HEK293 (cell line): Measurements from ENCODE around the gene ATP8A2.

ENCODE experiments used
- CTCF ChIA-PET: fragments of 350-600 bp; formaldehyde crosslinking; extraction: SDS; loops from one replicate; lab custom pipeline; 2021; ENCODE audit warnings: antibody characterized with exemption; lab: Yijun Ruan, JAX
- POLR2A ChIA-PET: fragments of 300-600 bp; formaldehyde crosslinking; extraction: SDS; loops from one replicate; lab custom pipeline; 2020; ENCODE audit warnings: antibody characterized with exemption, inconsistent platforms; lab: Yijun Ruan, JAX
- H3K27ac ChIP-seq: fragments of 200-500 bp; sonication (Bioruptor generic); 2 replicates; pipeline ENCODE4 v1.5.1; 2014; ENCODE audit warnings: low read depth, low read length, control low read depth, inconsistent platforms; ENCODE audit errors: extremely low read depth
- H3K36me3 ChIP-seq, 2 experiments: fragments of 200-500 bp in 1 of 2; sonication (Bioruptor generic) in 1 of 2; 1 replicate in 1 of 2; 2 replicates in 1 of 2; pipeline ENCODE4 v1.5.1; 2014 to 2017; ENCODE audit warnings: inconsistent platforms in 2 of 2, low read length in 2 of 2; ENCODE audit not compliant: control insufficient read depth in 2 of 2, insufficient read depth in 1 of 2
- H3K4me1 ChIP-seq: fragments of 200-500 bp; sonication (Bioruptor generic); 2 replicates; pipeline ENCODE4 v1.5.1; 2014; ENCODE audit warnings: mild to moderate bottlenecking, low read length, inconsistent platforms; ENCODE audit not compliant: control insufficient read depth, insufficient read depth
- H3K4me3 ChIP-seq: 2 replicates; pipeline ENCODE4 v1.5.1; 2011; ENCODE audit warnings: low read depth, mild to moderate bottlenecking, control low read depth, low read length, moderate library complexity
- H3K9me3 ChIP-seq: fragments of 200-500 bp; sonication (Bioruptor generic); 2 replicates; pipeline ENCODE4 v1.5.1; 2014; ENCODE audit warnings: low read depth, low read length, inconsistent platforms; ENCODE audit not compliant: control insufficient read depth, insufficient read depth
- BCL11A ChIP-seq: fragments of 450-650 bp; formaldehyde crosslinking; IDR thresholded peaks from 2 replicates; pipeline ENCODE4 v1.5.1; 2016; ENCODE audit warnings: low read depth, missing biosample characterization, missing genetic modification characterization
- KLF9 ChIP-seq: fragments of 450-650 bp; formaldehyde crosslinking; IDR thresholded peaks from 2 replicates; pipeline ENCODE4 v1.5.1; 2016; ENCODE audit warnings: missing biosample characterization, missing genetic modification characterization, low read depth
- OVOL3 ChIP-seq: fragments of 450-650 bp; formaldehyde crosslinking; IDR thresholded peaks from 2 replicates; pipeline ENCODE4 v1.5.1; 2016; ENCODE audit warnings: missing biosample characterization, missing genetic modification characterization
- PRDM1 ChIP-seq: fragments of 450-650 bp; formaldehyde crosslinking; IDR thresholded peaks from 2 replicates; pipeline ENCODE4; 2016; ENCODE audit warnings: missing biosample characterization, missing genetic modification characterization
- SCRT1 ChIP-seq: fragments of 450-650 bp; formaldehyde crosslinking; IDR thresholded peaks from 2 replicates; pipeline ENCODE4 v1.5.1; 2016; ENCODE audit warnings: missing biosample characterization, missing genetic modification characterization, borderline replicate concordance
- SP2 ChIP-seq: fragments of 450-650 bp; formaldehyde crosslinking; IDR thresholded peaks from 2 replicates; pipeline ENCODE4 v1.5.1; 2016; ENCODE audit warnings: missing biosample characterization, missing genetic modification characterization
- ZBTB1 ChIP-seq: fragments of 450-650 bp; formaldehyde crosslinking; IDR thresholded peaks from 2 replicates; pipeline ENCODE4 v1.5.1; 2016; ENCODE audit warnings: missing biosample characterization, missing genetic modification characterization
- ZBTB8A ChIP-seq: fragments of 450-650 bp; formaldehyde crosslinking; IDR thresholded peaks from 2 replicates; pipeline ENCODE4 v1.5.1; 2016; ENCODE audit warnings: missing biosample characterization, missing genetic modification characterization
- ZFHX2 ChIP-seq: fragments of 450-650 bp; formaldehyde crosslinking; conservative IDR thresholded peaks from 2 replicates; pipeline ENCODE4 v1.5.1; 2016; ENCODE audit warnings: missing biosample characterization, missing genetic modification characterization
- ZFP3 ChIP-seq: fragments of 450-650 bp; formaldehyde crosslinking; IDR thresholded peaks from 2 replicates; pipeline ENCODE4 v1.5.1; 2016; ENCODE audit warnings: low read depth, missing biosample characterization, missing genetic modification characterization
- ZNF169 ChIP-seq: fragments of 450-650 bp; formaldehyde crosslinking; IDR thresholded peaks from 2 replicates; pipeline ENCODE4 v1.5.1; 2016; ENCODE audit warnings: missing biosample characterization, missing genetic modification characterization
- ZNF2 ChIP-seq: fragments of 450-650 bp; formaldehyde crosslinking; IDR thresholded peaks from 2 replicates; pipeline ENCODE4 v1.5.1; 2016; ENCODE audit warnings: missing biosample characterization, missing genetic modification characterization
- ZNF211 ChIP-seq: fragments of 450-650 bp; formaldehyde crosslinking; IDR thresholded peaks from 2 replicates; pipeline ENCODE4 v1.5.1; 2016; ENCODE audit warnings: low read depth, missing biosample characterization, missing genetic modification characterization
- ZNF223 ChIP-seq: fragments of 450-650 bp; formaldehyde crosslinking; IDR thresholded peaks from 2 replicates; pipeline ENCODE4 v1.5.1; 2016; ENCODE audit warnings: missing biosample characterization, missing genetic modification characterization
- ZNF24 ChIP-seq: fragments of 450-650 bp; formaldehyde crosslinking; IDR thresholded peaks from 2 replicates; pipeline ENCODE4 v1.5.1; 2016; ENCODE audit warnings: missing biosample characterization, missing genetic modification characterization
- ZNF366 ChIP-seq: fragments of 450-650 bp; formaldehyde crosslinking; conservative IDR thresholded peaks from 2 replicates; pipeline ENCODE4 v1.5.1; 2016; ENCODE audit warnings: missing biosample characterization, missing genetic modification characterization
- ZNF394 ChIP-seq: fragments of 450-650 bp; formaldehyde crosslinking; IDR thresholded peaks from 2 replicates; pipeline ENCODE4 v1.5.1; 2016; ENCODE audit warnings: missing biosample characterization, missing genetic modification characterization, mild to moderate bottlenecking, moderate library complexity, borderline replicate concordance
- ZNF433 ChIP-seq: fragments of 450-650 bp; formaldehyde crosslinking; IDR thresholded peaks from 2 replicates; pipeline ENCODE4 v1.5.1; 2016; ENCODE audit warnings: missing biosample characterization, missing genetic modification characterization, low read depth
- ZNF521 ChIP-seq: fragments of 450-650 bp; formaldehyde crosslinking; IDR thresholded peaks from 2 replicates; pipeline ENCODE4 v1.5.1; 2017; ENCODE audit warnings: missing biosample characterization, mild to moderate bottlenecking, missing genetic modification characterization
- ZNF529 ChIP-seq: fragments of 450-650 bp; formaldehyde crosslinking; IDR thresholded peaks from 2 replicates; pipeline ENCODE4 v1.5.1; 2017; ENCODE audit warnings: missing genetic modification characterization, missing biosample characterization; ENCODE audit not compliant: insufficient replicate concordance
- ZNF530 ChIP-seq: fragments of 450-650 bp; formaldehyde crosslinking; IDR thresholded peaks from 2 replicates; pipeline ENCODE4 v1.5.1; 2016; ENCODE audit warnings: low read depth, missing biosample characterization, missing genetic modification characterization
- ZNF555 ChIP-seq: fragments of 450-650 bp; formaldehyde crosslinking; conservative IDR thresholded peaks from 2 replicates; pipeline ENCODE4 v1.5.1; 2017; ENCODE audit warnings: missing biosample characterization, mild to moderate bottlenecking, missing genetic modification characterization, inconsistent platforms
- ZNF626 ChIP-seq: fragments of 450-650 bp; sonication (Bioruptor Pico); formaldehyde crosslinking; IDR thresholded peaks from 2 replicates; pipeline ENCODE4 v1.5.1; 2018; ENCODE audit warnings: missing biosample characterization, missing genetic modification characterization, inconsistent platforms
- ZNF670 ChIP-seq: fragments of 450-650 bp; formaldehyde crosslinking; IDR thresholded peaks from 2 replicates; pipeline ENCODE4 v1.5.1; 2016; ENCODE audit warnings: missing biosample characterization, missing genetic modification characterization, low read depth
- ZNF747 ChIP-seq: fragments of 450-650 bp; formaldehyde crosslinking; IDR thresholded peaks from 2 replicates; pipeline ENCODE4 v1.5.1; 2016; ENCODE audit warnings: missing biosample characterization, missing genetic modification characterization
- ZNF768 ChIP-seq: fragments of 450-650 bp; formaldehyde crosslinking; IDR thresholded peaks from 2 replicates; pipeline ENCODE4 v1.5.1; 2018; ENCODE audit warnings: missing biosample characterization, mild to moderate bottlenecking, missing genetic modification characterization
- ZNF785 ChIP-seq: fragments of 450-650 bp; formaldehyde crosslinking; IDR thresholded peaks from 2 replicates; pipeline ENCODE4 v1.5.1; 2016; ENCODE audit warnings: missing biosample characterization, missing genetic modification characterization
- ZNF830 ChIP-seq: fragments of 450-650 bp; IDR thresholded peaks from 2 replicates; pipeline ENCODE4 v1.5.0; 2018; ENCODE audit warnings: missing biosample characterization, missing genetic modification characterization, low read depth, mild to moderate bottlenecking, moderate library complexity
- ZSCAN23 ChIP-seq: fragments of 450-650 bp; formaldehyde crosslinking; IDR thresholded peaks from 2 replicates; pipeline ENCODE4 v1.5.1; 2016; ENCODE audit warnings: missing biosample characterization, missing genetic modification characterization
- TF ChIP-seq, protein P1 (sequence below): fragments of 450-650 bp; formaldehyde crosslinking; IDR thresholded peaks from 2 replicates; pipeline ENCODE4 v1.5.1; 2016; ENCODE audit warnings: missing biosample characterization, missing genetic modification characterization
- TF ChIP-seq, protein P2 (sequence below): fragments of 450-650 bp; formaldehyde crosslinking; IDR thresholded peaks from 2 replicates; pipeline ENCODE4 v1.5.1; 2017; ENCODE audit warnings: missing biosample characterization, missing genetic modification characterization
- TF ChIP-seq, protein P3 (sequence below): fragments of 450-650 bp; IDR thresholded peaks from 2 replicates; pipeline ENCODE4 v1.5.1; 2018; ENCODE audit warnings: missing biosample characterization, missing genetic modification characterization
- TF ChIP-seq, protein P4 (sequence below): fragments of 450-650 bp; formaldehyde crosslinking; IDR thresholded peaks from 2 replicates; pipeline ENCODE4 v1.5.1; 2016; ENCODE audit warnings: missing biosample characterization, missing genetic modification characterization

The ATP8A2 gene

DNA sequence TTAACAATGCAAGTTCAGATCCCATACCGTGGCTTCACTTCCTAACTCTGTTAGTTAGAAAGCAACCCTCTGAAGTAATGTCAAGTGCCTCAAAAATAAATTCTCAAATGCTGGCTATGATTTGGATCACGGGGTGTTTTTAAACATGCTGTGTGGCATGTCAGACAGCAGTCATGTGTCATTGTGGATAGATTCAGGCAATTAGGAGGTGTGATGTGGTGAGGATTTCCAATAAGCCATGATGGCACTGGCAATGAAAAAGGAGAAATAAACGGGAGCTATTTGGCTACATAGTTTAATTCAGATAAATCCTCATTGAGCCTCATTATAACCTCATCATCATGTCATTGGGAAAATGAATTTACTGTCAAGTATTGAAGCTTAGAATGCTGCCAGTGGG, 130.3 kb downstream of the ATP8A2 start:
- ChIA-PET POLR2A (no interaction called here), CTCF (no interaction called here)
- H3K27ac ChIP-seq: no peak overlapping the region
- H3K4me3 ChIP-seq: no peak overlapping the region
- no peaks in the 10 kb centered on the region for H3K4me1 ChIP-seq
- no peaks in the 10 kb centered on the region for H3K36me3 ChIP-seq
- no peaks in the 10 kb centered on the region for H3K9me3 ChIP-seq
- TF ChIP-seq PRDM1: no peak
- no peak for TF ChIP-seq ZNF785 (tag by site-specific recombination)
- TF ChIP-seq, protein P1, sequence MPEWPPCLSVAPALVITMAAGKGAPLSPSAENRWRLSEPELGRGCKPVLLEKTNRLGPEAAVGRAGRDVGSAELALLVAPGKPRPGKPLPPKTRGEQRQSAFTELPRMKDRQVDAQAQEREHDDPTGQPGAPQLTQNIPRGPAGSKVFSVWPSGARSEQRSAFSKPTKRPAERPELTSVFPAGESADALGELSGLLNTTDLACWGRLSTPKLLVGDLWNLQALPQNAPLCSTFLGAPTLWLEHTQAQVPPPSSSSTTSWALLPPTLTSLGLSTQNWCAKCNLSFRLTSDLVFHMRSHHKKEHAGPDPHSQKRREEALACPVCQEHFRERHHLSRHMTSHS (tag by site-specific recombination): no peak
- TF ChIP-seq, protein P2, sequence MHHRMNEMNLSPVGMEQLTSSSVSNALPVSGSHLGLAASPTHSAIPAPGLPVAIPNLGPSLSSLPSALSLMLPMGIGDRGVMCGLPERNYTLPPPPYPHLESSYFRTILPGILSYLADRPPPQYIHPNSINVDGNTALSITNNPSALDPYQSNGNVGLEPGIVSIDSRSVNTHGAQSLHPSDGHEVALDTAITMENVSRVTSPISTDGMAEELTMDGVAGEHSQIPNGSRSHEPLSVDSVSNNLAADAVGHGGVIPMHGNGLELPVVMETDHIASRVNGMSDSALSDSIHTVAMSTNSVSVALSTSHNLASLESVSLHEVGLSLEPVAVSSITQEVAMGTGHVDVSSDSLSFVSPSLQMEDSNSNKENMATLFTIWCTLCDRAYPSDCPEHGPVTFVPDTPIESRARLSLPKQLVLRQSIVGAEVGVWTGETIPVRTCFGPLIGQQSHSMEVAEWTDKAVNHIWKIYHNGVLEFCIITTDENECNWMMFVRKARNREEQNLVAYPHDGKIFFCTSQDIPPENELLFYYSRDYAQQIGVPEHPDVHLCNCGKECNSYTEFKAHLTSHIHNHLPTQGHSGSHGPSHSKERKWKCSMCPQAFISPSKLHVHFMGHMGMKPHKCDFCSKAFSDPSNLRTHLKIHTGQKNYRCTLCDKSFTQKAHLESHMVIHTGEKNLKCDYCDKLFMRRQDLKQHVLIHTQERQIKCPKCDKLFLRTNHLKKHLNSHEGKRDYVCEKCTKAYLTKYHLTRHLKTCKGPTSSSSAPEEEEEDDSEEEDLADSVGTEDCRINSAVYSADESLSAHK (tag by site-specific recombination): no peak
- no peak for TF ChIP-seq ZNF830 (tag by site-specific recombination)
- no peak for TF ChIP-seq ZNF530 (tag by site-specific recombination)
- TF ChIP-seq ZNF555 (tag by site-specific recombination): no peak
- TF ChIP-seq SCRT1 (tag by site-specific recombination): no peak
- no peak for TF ChIP-seq ZFP3 (tag by site-specific recombination)
- TF ChIP-seq ZBTB8A (tag by site-specific recombination): no peak
- TF ChIP-seq ZNF521 (tag by site-specific recombination): no peak
- no peak for TF ChIP-seq ZNF394 (tag by site-specific recombination)
- no peak for TF ChIP-seq ZNF768 (tag by site-specific recombination)
- TF ChIP-seq, protein P3, sequence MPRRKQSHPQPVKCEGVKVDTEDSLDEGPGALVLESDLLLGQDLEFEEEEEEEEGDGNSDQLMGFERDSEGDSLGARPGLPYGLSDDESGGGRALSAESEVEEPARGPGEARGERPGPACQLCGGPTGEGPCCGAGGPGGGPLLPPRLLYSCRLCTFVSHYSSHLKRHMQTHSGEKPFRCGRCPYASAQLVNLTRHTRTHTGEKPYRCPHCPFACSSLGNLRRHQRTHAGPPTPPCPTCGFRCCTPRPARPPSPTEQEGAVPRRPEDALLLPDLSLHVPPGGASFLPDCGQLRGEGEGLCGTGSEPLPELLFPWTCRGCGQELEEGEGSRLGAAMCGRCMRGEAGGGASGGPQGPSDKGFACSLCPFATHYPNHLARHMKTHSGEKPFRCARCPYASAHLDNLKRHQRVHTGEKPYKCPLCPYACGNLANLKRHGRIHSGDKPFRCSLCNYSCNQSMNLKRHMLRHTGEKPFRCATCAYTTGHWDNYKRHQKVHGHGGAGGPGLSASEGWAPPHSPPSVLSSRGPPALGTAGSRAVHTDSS (tag by site-specific recombination): no peak
- TF ChIP-seq, protein P4, sequence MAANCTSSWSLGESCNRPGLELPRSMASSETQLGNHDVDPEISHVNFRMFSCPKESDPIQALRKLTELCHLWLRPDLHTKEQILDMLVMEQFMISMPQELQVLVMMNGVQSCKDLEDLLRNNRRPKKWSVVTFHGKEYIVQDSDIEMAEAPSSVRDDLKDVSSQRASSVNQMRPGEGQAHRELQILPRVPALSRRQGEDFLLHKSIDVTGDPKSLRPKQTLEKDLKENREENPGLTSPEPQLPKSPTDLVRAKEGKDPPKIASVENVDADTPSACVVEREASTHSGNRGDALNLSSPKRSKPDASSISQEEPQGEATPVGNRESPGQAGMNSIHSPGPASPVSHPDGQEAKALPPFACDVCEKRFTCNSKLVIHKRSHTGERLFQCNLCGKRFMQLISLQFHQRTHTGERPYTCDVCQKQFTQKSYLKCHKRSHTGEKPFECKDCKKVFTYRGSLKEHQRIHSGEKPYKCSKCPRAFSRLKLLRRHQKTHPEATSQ (tag by site-specific recombination): no peak
- no peak for TF ChIP-seq ZNF24
- no peak for TF ChIP-seq OVOL3 (tag by site-specific recombination)
- TF ChIP-seq ZNF670 (tag by site-specific recombination): no peak

DNA sequence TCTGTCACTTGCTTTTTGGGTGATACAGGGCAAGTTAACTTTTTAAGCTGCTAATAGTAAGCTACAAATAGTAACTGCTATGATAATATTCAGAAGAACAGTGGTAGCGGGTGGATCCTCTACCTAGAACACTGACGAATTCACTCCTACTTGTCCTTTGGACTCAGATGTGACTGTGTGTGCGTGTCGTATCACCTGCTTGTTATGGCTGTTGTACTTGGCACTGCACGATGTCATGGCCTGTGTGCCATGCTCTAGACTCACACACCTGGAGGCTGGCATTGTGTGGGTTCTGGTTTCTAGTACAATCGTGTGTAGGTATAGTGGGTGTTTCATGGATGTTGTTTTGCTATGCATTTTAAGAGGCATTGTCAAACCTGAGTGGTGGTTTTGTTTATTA, 130.8 kb downstream of the ATP8A2 start:
- Histone ChIP-seq H3K4me1 (no peaks in the 10 kb centered on the region), H3K27ac (no peak overlapping the region), H3K36me3 (no peaks in the 10 kb centered on the region), H3K4me3 (no peak overlapping the region), H3K9me3 (no peaks in the 10 kb centered on the region)
- ChIA-PET CTCF (no interaction called here), POLR2A (no interaction called here)
- TF ChIP-seq BCL11A (tag by site-specific recombination): no peak
- no peak for TF ChIP-seq ZSCAN23 (tag by site-specific recombination)
- TF ChIP-seq ZNF366: no peak
- no peak for TF ChIP-seq SP2 (tag by site-specific recombination)
- no peak for TF ChIP-seq ZFHX2 (tag by site-specific recombination)
- no peak for TF ChIP-seq ZNF223 (tag by site-specific recombination)
- no peak for TF ChIP-seq SCRT1 (tag by site-specific recombination)
- TF ChIP-seq ZNF626 (tag by site-specific recombination): no peak
- no peak for TF ChIP-seq ZNF211 (tag by site-specific recombination)
- TF ChIP-seq ZNF433 (tag by site-specific recombination): no peak
- TF ChIP-seq ZNF747 (tag by site-specific recombination): no peak
- no peak for TF ChIP-seq ZNF529 (tag by site-specific recombination)
- TF ChIP-seq ZNF2: no peak
- no peak for TF ChIP-seq ZNF169 (tag by site-specific recombination)
- no peak for TF ChIP-seq KLF9
- no peak for TF ChIP-seq ZBTB1 (tag by site-specific recombination)
